ENCODE measurements around the gene MS4A10.

Gene MS4A10

GRCh38 chr11:60830478-60831142 lies 45.5 kb downstream of the MS4A10 start:
- DNase-seq = no peak

GRCh38 chr11:60831143-60831500 lies 46.0 kb downstream of the MS4A10 start:
- DNase-seq = peak; percentile 39

- DNase-seq = no peak
These were observed 46.5 kb downstream of the MS4A10 start for GRCh38 chr11:60831501-60832079.

GRCh38 chr11:60834742-60835533 lies 49.8 kb downstream of the MS4A10 start:
- DNase-seq = no peak

GRCh38 chr11:60835534-60835846 lies 50.4 kb downstream of the MS4A10 start:
- DNase-seq = no peak

- no peak for DNase-seq
These were observed 51.9 kb downstream of the MS4A10 start for GRCh38 chr11:60836866-60837515.

- DNase-seq = no peak
These were observed 53.0 kb downstream of the MS4A10 start for GRCh38 chr11:60838132-60838531.

- DNase-seq = no peak
These were observed 55.6 kb downstream of the MS4A10 start for GRCh38 chr11:60840470-60841430.

- DNase-seq = peak; percentile 84
These were observed 56.9 kb downstream of the MS4A10 start, which contains the start of gene CCDC86 for GRCh38 chr11:60841797-60842667. CCDC86 (plus strand) TSS chr11:60842113; CDS start chr11:60842125, 12 bp downstream.

GRCh38 chr11:60842668-60843600 lies 57.8 kb downstream of the MS4A10 start:
- no peak for DNase-seq

- DNase-seq = no peak
These were observed 59.1 kb downstream of the MS4A10 start for GRCh38 chr11:60844045-60844869.

- DNase-seq = no peak
These were observed 59.7 kb downstream of the MS4A10 start for GRCh38 chr11:60844870-60845221.

GRCh38 chr11:60845338-60845737 lies 60.2 kb downstream of the MS4A10 start:
- DNase-seq = no peak

- DNase-seq = no peak
These were observed 62.1 kb downstream of the MS4A10 start for GRCh38 chr11:60847281-60847680.

GRCh38 chr11:60847896-60848295 lies 62.8 kb downstream of the MS4A10 start:
- DNase-seq = no peak

- no peak for DNase-seq
These were observed 63.6 kb downstream of the MS4A10 start for GRCh38 chr11:60848714-60849151.

- no peak for DNase-seq
These were observed 64.7 kb downstream of the MS4A10 start for GRCh38 chr11:60849641-60850520.
